Ascending aorta (tissue), 2 donors: ENCODE data around the gene RPL13. TPM values are rescaled to one million over a fixed set of nuclear protein-coding genes. Genes with fewer than 3 reads are reported as not detected.

Experiments
- DNase-seq, 2 donors: peaks; one replicate each; pipeline ENCODE4 v3.0.0-alpha.2; 2019; ENCODE audit warnings: low spot score in 2 of 2
- H3K27ac ChIP-seq, 2 donors: fragments of 200-600 bp; sonication (generic); one replicate each; pipeline ENCODE4 v1.5.1; 2016 to 2017; ENCODE audit warnings: mild to moderate bottlenecking in 1 of 2
- H3K27me3 ChIP-seq: fragments of 200-600 bp; sonication (generic); one replicate; pipeline ENCODE4 v1.5.1; 2017
- H3K36me3 ChIP-seq, 2 donors: fragments of 200-600 bp; sonication (generic); one replicate each; pipeline ENCODE4 v1.5.1; 2016
- H3K4me1 ChIP-seq, 2 donors: fragments of 200-600 bp; sonication (generic); one replicate each; pipeline ENCODE4 v1.5.1; 2016 to 2017; ENCODE audit warnings: mild to moderate bottlenecking in 1 of 2
- H3K4me3 ChIP-seq, 2 donors: fragments of 200-600 bp; sonication (generic); one replicate each; pipeline ENCODE4 v1.5.1; 2016 to 2017; ENCODE audit warnings: mild to moderate bottlenecking in 1 of 2
- H3K9me3 ChIP-seq, 2 donors: fragments of 200-600 bp; sonication (generic); one replicate each; pipeline ENCODE4 v1.5.1; 2016
- intact Hi-C: fragments of 100-400 bp; cut with DNase I; formaldehyde crosslinking; loops from one replicate; pipeline ENCODE4 v1.15.1; 2023
- total RNA-seq: library from RNA; depleted of rRNA; stranded (reverse); fragments of >200 nt; gene quantifications from one replicate; pipeline ENCODE4 v1.1.0, GENCODE V29; 2016
- TF ChIP-seq, protein P1 (sequence below), 3 experiments: fragments of 200-600 bp in 2 of 3; fragments of 450-650 bp in 1 of 3; sonication (generic) in 2 of 3; IDR thresholded peaks; one replicate each; pipeline ENCODE4 v1.5.1; 2016 to 2019; ENCODE audit warnings: antibody characterized with exemption in 3 of 3, mild to moderate bottlenecking in 1 of 3, moderate library complexity in 1 of 3

Gene RPL13
- total RNA-seq, 1 donor from 2014 or later: 8,360 TPM

DNA sequence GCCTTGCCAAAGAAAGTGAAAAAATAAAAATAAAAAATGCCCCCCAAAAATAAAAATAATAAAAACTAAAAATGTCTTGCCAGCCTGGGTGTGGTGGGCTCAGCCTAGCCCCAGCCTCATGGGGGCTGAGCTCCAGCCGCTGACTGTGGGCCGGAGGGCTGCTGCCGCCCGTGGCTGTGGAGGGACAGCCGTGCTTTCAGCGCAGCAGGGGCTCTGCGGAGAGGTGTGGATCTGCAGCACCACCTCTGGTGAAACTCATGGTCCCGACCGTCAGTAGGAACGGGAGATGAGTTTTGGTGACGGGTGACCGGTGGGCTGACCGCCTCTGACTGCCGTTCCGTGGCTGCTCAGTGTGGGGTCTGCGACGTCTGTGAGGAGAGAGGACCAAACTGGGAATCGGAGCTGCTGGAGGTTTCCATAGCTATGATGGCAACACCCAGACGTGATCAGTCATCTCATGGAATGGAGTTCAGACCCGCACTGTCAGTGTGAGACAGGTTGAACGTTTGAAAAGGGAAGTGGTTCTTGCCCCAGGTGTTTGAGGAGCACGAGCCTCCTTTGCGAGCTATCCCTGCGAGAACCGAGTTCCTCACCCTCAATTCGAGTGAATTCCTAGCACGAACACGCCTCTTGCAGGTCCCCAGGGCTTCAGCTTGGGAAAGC lies 12.0 kb upstream of the RPL13 start:
- H3K27ac ChIP-seq: no peak overlapping the region
- TF ChIP-seq, protein P1, sequence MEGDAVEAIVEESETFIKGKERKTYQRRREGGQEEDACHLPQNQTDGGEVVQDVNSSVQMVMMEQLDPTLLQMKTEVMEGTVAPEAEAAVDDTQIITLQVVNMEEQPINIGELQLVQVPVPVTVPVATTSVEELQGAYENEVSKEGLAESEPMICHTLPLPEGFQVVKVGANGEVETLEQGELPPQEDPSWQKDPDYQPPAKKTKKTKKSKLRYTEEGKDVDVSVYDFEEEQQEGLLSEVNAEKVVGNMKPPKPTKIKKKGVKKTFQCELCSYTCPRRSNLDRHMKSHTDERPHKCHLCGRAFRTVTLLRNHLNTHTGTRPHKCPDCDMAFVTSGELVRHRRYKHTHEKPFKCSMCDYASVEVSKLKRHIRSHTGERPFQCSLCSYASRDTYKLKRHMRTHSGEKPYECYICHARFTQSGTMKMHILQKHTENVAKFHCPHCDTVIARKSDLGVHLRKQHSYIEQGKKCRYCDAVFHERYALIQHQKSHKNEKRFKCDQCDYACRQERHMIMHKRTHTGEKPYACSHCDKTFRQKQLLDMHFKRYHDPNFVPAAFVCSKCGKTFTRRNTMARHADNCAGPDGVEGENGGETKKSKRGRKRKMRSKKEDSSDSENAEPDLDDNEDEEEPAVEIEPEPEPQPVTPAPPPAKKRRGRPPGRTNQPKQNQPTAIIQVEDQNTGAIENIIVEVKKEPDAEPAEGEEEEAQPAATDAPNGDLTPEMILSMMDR (IDR thresholded peaks at IDR 0.05): no peak
- no peaks in the 10 kb centered on the region for H3K27me3 ChIP-seq
- no peak for DNase-seq
- H3K4me1 ChIP-seq: no peaks in the 10 kb centered on the region
- no peak overlapping the region for H3K4me3 ChIP-seq
- intact Hi-C loops: no loop called here
- peaks cover 65 to 96% of the 10 kb centered on the region in 2 donors for H3K36me3 ChIP-seq
- H3K9me3 ChIP-seq: no peaks in the 10 kb centered on the region

DNA sequence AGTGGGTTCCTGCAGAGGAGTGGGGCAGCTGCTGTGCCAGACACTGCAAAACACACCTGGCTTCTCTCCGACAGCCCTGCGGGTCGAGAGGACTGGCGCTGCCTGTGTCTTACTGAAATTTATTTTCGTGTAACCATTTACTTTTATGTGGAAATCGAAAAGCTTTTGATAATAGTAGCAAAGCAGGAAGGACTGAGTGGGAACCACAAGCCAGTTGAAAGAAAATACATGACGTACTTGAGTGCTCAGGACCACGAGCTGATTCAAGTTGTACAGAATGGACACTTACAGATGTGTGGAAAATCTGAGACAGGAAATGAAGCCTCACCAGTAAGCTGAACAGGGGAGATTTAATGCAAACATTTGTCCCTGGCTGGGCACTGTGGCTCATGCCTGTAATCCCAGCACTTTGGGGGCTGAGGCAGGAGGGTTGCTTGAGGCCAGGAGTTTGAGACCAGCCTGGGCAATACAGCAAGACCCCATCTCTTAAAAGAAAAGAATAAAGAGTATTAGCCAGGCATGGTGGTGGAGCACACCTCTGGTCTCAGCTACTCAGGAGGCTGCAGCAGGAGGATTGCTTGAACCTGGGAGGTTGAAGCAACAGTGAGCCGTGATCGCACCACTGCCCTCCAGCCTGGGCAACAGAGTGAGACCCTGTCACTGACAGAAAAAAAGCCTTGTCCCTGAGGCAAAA lies 11.3 kb upstream of the RPL13 start:
- intact Hi-C loops: no loop called here
- H3K4me1 ChIP-seq: no peaks in the 10 kb centered on the region
- no peak overlapping the region for H3K27ac ChIP-seq
- TF ChIP-seq, protein P1 (IDR thresholded peaks at IDR 0.05): no peak
- no peak overlapping the region for H3K4me3 ChIP-seq
- H3K27me3 ChIP-seq: no peaks in the 10 kb centered on the region
- no peak for DNase-seq
- no peaks in the 10 kb centered on the region for H3K9me3 ChIP-seq
- H3K36me3 ChIP-seq: peaks cover 70 to 100% of the 10 kb centered on the region in 2 donors

DNA sequence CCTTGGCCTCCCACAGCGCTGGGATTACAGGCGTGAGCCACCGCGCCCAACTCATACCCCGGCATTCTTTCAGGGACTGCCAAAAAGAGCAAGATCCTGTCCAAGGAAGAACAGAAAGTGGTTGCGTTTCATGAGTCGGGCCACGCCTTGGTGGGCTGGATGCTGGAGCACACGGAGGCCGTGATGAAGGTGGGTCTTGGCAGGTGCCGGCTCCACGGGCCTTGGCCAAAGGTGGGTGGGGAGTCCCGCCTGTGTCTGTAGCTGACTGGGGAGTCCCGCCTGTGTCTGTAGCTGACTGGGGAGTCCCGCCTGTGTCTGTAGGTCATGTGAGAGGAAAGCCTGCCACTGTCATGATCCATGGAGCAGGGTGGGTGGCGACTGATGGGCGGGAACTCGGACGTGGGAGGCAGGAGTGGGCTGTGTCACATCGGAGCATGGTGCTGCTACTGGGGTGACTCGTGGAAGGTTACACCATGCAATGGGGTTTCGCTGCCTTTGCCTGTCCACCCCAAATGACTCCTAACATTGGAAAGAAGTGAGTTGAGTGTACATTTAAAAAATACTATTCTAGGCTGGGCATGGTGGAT lies 10.0 kb upstream of the RPL13 start:
- H3K9me3 ChIP-seq: no peaks in the 10 kb centered on the region
- TF ChIP-seq, protein P1 (IDR thresholded peaks at IDR 0.05): no peak
- DNase-seq: no peak
- H3K4me1 ChIP-seq: no peaks in the 10 kb centered on the region
- no peaks in the 10 kb centered on the region for H3K27me3 ChIP-seq
- H3K27ac ChIP-seq: no peak overlapping the region
- H3K4me3 ChIP-seq: no peak overlapping the region
- intact Hi-C loops: no loop called here
- H3K36me3 ChIP-seq: peaks cover 74 to 98% of the 10 kb centered on the region in 2 donors

DNA sequence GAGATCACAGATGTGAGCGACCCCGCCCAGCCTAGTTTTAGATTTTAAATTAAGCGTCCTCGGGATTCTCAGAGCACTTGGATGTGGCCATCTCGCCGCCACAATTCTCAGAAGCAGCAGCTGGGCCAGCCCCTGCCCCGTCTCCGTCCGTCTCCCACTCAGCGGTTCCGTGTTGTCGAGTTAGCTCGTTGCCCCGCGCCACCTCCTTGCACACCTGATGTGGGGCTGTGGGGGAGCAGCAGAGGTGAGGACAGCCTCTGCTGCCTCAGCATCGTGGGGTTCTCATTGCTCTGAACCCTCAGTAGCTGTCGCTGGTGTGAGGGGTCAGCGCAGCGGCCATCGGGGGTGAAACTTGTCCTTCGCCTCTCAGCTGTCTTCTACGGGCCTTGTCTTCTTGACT lies 8.2 kb upstream of the RPL13 start:
- Histone ChIP-seq H3K4me3 (no peak overlapping the region), H3K27ac (no peak overlapping the region), H3K4me1 (no peaks in the 10 kb centered on the region), H3K36me3 (peaks cover 67 to 89% of the 10 kb centered on the region in 2 donors), H3K9me3 (no peaks in the 10 kb centered on the region), H3K27me3 (no peaks in the 10 kb centered on the region)
- TF ChIP-seq, protein P1 (IDR thresholded peaks at IDR 0.05): no peak
- intact Hi-C loops: no loop called here
- no peak for DNase-seq

DNA sequence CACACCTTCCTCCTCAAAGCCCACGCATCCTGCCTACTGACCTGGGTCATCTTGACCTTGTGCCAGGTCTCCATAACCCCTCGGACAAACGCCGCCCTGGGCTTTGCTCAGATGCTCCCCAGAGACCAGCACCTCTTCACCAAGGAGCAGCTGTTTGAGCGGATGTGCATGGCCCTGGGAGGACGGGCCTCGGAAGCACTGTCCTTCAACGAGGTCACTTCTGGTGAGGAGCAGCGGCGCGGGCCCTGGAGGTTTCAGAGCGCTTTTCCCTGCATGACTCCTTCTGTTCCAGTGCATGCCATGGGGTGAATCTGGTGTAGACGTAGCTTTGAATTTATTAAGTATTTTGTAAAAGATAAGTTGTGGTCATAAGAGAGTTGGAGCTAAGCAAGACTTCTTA lies 7.6 kb upstream of the RPL13 start:
- no peak overlapping the region for H3K4me3 ChIP-seq
- H3K27me3 ChIP-seq: no peaks in the 10 kb centered on the region
- intact Hi-C loops: no loop called here
- H3K27ac ChIP-seq: no peak overlapping the region
- no peaks in the 10 kb centered on the region for H3K9me3 ChIP-seq
- H3K4me1 ChIP-seq: no peaks in the 10 kb centered on the region
- TF ChIP-seq, protein P1 (IDR thresholded peaks at IDR 0.05): no peak
- no peak for DNase-seq
- peaks cover 62 to 83% of the 10 kb centered on the region in 2 donors for H3K36me3 ChIP-seq
